GM18511 (cell line): ENCODE measurements around the gene CHURC1.
A peak's percentile ranks its signal among the peaks of the same experiment; 100 is the strongest.

Source experiments
- ATAC-seq: cut with Tn5 transposase; IDR thresholded peaks from one replicate; pipeline ENCODE4 v1.9.1; 2021; ENCODE audit warnings: mild to moderate bottlenecking, moderate library complexity; ENCODE audit not compliant: unreplicated experiment

Gene CHURC1

DNA sequence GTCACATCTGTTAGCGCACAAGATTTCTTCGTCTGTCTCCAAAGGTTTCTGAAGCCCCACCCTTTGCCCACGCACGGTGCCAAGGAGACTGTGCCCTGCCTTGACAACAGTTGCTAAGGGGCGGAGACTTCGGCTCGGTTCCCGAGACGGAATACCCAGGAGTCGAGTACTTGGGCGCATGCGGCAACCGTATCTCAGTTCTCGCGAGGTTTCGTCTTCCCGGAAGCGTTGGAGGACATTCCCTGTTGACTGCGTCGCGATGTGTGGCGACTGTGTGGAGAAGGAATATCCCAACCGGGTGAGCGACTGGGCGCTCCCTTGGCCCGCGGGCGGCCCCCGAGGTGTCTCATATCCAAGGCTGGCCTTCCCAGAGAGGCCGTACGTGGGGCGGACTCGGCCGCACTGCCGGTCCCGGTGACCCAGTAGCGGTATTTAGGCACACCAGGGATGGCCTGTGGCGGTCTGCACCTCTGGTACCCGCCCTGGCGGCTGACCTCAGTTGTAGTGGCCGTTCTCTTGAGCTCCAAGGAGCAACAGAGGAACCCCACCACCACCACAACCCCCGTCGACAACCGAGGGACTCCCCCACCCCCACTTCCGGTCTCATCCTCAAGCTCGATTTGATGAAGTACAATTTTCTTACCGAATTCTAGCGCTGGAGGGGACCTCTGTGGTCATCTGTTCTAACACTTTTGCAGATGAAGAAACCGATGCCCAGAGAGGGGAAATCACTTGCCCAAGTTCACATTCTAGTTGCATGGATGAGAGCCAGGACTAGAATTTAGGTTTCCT lies at the start of gene CHURC1:
Gene CHURC1, plus strand, starts transcription at position 219 of the 792 bp plus-strand sequence. Its CDS starts 41 bp downstream, at position 260.
- ATAC-seq: peak; percentile 98

- ATAC-seq: no peak
Observed at GRCh38 chr14:64865109-64865508, 49.1 kb upstream of the CHURC1 start.

DNA sequence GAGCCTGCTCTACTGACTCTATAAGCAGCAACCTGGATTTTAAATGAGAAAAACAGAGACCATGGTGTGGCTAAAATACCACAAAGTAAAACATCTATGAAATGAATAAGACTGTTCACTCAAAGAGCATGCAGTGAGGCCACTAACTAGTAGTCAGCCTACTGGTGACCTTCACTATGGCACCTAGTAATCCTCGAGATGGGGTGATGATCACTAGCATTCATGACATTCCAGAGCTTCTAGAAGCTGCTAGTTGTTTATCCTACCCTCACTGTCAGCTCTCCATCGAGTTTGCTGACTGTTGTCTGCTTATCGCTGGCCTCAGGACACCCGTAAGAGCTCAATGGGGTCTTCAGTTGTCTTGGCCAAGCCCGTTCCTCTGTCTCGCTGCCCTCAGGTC lies 48.3 kb upstream of the CHURC1 start:
- ATAC-seq: no peak

DNA sequence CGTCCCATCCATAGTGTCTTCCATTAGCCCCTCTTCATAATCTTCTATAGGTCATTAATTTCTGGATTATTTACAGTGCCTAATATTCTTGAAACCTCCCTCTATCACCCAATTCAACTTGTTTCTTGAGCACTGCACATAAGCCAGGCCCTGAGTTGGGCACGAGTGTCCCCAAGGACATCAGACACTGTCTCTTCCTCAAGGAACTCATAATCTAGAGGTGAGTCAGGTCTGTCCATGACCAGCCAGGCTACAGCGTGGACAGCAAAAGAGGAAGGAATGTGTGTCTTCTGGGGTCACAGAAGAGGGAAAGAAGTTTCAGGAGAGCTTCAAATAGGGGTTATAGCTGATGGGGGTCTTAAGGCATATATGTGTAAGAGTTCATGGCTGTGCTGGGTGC lies 47.1 kb upstream of the CHURC1 start:
- no peak for ATAC-seq

DNA sequence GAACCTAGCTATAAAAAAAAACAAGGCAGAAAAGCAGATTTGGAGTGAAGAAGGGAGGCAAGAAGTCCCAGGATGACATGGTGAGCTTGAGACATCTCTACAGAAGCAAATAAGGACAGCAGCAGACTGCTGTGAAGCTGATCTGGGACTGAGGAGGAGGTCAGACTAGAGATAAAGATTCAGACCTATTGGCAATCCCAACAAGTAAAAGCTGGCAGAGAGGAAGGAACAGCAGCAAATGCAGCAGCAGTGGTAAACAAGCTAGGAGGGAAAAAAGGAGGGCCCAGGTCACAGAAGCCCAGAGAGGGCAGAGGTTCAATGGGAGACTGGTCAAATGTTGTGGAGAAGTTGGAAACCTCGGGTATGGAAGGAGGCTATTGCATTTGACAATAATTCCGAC lies 45.9 kb upstream of the CHURC1 start:
- ATAC-seq: no peak

DNA sequence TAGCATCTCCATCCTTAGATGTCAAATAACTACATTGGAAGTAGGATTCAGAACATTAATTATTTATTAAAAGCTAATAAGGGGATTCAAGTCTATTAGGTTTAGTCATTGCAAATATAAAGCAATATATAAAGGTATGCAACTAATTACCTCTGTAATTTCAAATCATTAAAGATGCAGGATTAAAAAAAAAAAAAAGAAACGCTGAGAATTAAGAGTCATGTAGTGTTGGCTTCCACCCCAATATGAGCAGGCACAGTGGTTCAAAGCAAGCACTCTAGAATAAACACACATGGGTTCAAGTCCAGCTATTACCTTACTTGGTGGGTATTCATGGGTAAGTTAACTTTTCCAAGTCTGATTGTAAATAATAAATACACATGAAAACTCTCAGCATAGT lies 45.4 kb upstream of the CHURC1 start:
- no peak for ATAC-seq

- ATAC-seq: no peak
Observed at GRCh38 chr14:64870160-64870559, 44.1 kb upstream of the CHURC1 start.

DNA sequence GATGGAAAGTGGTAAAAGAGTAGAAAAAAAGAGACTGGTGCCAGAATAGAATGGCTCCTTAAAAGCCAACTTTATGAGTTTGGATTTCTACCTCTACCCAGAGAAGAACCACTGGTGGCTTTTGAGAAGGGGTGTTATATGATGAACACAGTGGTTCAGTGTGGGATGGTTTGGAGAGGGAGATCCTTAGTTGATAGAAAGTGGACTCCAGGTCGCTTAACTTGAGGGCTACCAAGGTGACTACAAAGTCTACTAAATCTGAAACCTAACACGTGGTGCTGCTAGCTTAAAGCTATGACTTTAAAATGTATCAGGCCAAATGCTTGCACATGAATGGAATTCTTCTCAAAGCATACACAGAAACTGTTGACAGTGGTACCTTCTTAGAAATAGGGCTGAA lies 42.9 kb upstream of the CHURC1 start:
- no peak for ATAC-seq

- no peak for ATAC-seq
Observed at GRCh38 chr14:64873506-64874219, 40.6 kb upstream of the CHURC1 start.

DNA sequence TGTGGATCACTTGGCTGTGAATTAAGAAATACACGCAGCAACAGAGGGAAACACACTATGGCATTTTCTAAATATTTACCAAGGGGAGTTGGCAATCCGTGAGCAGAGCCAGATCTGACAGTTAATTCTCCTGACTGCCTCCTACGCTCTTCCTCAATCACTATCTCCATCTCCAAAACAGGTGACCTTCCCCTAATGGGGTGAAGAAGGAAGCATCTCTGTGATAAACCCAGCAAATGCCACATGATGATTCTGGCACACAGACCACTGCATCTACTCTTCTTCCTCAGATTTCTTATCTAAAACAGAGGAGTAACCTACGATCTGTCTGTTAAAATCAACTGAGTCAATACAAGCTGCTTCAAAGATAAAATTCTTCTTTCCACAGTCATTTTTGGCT lies 38.9 kb upstream of the CHURC1 start:
- ATAC-seq: no peak

DNA sequence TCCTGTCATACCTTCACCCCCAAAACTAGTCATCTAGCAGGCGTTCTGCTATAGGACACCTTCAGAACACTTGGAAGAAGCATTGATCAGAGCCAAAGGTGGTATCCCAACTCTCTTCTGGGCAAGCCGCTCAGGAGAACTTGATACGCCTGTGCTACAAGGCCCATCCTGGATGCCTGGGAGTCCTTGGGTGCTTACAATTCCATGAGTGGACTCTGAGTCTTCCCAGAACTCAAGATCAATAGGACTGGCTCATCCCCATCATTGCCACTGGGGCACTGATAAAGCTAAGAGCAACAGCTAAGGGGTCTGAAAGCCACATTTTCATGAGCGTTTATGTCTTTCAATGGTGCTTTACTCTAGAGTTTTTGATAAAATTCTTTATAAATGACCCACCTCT lies 36.4 kb upstream of the CHURC1 start:
- ATAC-seq: no peak

- peak; percentile 18 for ATAC-seq
Observed at GRCh38 chr14:64878837-64879634, 35.2 kb upstream of the CHURC1 start.

DNA sequence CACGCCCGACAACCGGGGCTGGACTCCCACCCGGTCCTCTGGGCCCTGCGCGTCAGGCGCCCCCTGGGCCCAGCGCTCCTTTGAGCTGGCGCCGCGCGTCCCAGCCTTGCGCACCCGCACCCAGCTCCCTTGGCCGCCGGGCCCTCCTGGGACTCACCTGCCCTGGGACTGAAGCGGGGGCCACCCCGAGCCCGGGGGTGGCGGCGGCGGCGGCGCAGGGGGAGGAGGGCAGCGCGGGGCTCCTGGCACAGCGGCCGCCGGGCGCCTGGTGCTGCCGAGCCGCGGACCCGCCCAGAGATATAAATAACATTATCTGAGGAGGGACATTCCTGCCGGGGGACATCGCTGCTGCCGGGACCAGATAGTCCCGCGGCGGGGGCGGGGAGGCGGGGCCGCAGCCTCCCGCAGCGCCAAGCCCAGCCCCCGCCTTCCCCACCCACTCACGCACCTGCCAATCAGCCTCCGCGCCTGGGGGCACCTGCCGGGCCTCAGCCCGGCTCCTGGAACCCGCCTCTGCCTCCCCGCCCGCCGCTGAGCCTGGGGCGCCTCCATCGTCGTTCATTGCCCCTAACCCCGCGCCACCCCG lies 34.5 kb upstream of the CHURC1 start, which contains the start of gene SPTB:
Gene SPTB, minus strand, starts transcription at position 273 of the 586 bp plus-strand sequence. CDS start 56,813 bp downstream, outside the sequence.
- ATAC-seq: peak; percentile 75

GRCh38 chr14:64880221-64881121 lies 33.8 kb upstream of the CHURC1 start:
- ATAC-seq: peak; percentile 52

- no peak for ATAC-seq
Observed at GRCh38 chr14:64885559-64885958, 28.7 kb upstream of the CHURC1 start.

- no peak for ATAC-seq
Observed at GRCh38 chr14:64889352-64889751, 24.9 kb upstream of the CHURC1 start.

DNA sequence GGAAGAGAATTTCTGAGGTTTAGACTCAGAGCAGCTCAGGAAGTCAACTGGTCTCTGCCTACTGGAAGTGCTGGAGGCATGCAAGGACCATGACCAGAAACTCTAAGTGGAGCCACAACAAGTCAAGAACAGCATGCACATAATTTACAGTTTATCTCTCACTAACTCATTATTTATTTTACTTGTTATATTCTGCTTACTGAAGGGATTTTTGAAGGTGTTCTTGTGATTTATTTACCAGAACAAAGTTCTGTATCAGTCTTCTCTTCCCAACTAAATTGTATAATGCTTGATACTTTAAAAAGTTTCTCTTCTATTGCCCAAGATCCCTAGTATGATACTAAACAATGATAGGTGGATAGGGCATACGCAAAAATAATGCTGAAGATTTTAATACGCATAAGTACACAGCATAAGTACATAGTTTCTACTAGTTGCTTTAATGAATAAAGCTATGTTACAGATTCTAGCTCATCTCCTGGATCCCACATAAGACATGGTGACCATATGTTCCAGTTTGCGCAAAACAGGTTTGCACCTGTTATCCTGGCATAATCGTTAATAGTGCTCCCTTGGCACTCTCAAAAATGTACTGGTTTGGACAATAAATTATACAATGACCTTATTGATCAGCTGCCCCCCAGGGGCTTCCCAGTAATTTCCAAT lies 22.9 kb upstream of the CHURC1 start:
- ATAC-seq: no peak

- no peak for ATAC-seq
Observed at GRCh38 chr14:64891839-64892375, 22.3 kb upstream of the CHURC1 start.

DNA sequence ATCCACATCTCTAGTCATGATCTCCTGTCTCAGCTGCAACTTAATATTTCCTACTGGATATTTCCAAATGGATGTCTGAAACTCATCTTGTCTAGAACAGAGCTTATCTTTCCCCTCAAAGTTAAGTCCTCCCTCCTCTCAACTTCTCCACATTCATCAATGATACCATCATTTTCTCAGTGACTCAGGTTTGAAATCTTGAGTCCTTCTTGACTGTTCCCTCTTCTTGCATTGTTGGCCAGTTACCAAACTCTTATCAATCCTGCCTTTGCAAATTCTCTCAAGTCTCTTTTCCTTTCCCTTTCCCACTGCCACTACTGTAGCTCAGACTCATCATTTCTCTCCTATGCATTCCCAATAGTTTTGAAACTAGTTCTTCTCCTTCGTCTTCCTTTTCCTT lies 14.3 kb upstream of the CHURC1 start:
- ATAC-seq: no peak
